ENCODE measurements around the gene LIPC.

LIPC gene

GRCh38 chr15:58549013-58549784 lies 117.4 kb downstream of the LIPC start:
- TF ChIP-seq ZFP3 (CRISPR knock-in tag; IDR thresholded peaks at IDR 0.05), result no peak
- TF ChIP-seq ISL1 (CRISPR knock-in tag; IDR thresholded peaks at IDR 0.05), result no peak
- TF ChIP-seq TOX (CRISPR knock-in tag; IDR thresholded peaks at IDR 0.05; ENCODE audit: borderline replicate concordance), result no peak
- no peak for TF ChIP-seq ZFP30 (CRISPR knock-in tag; IDR thresholded peaks at IDR 0.05)
- TF ChIP-seq SNAI2 (CRISPR knock-in tag; IDR thresholded peaks at IDR 0.05), result no peak
- no peak for TF ChIP-seq OSR1 (CRISPR knock-in tag; IDR thresholded peaks at IDR 0.05)
- TF ChIP-seq ZNF8 (CRISPR knock-in tag; IDR thresholded peaks at IDR 0.05), result no peak
- TF ChIP-seq CSRNP3 (CRISPR knock-in tag; IDR thresholded peaks at IDR 0.05), result no peak
- TF ChIP-seq POU6F1 (CRISPR knock-in tag; IDR thresholded peaks at IDR 0.05; ENCODE audit: borderline replicate concordance, low read depth), result no peak
- TF ChIP-seq CREB5 (CRISPR knock-in tag; IDR thresholded peaks at IDR 0.05; ENCODE audit: low read depth), result no peak
- no peak for TF ChIP-seq PATZ1 (CRISPR knock-in tag; IDR thresholded peaks at IDR 0.05; ENCODE audit: borderline replicate concordance)
- no peak; the same call in 2 of the 3 replicates for ATAC-seq

GRCh38 chr15:58549785-58550074 lies 117.9 kb downstream of the LIPC start:
- no peak for ATAC-seq
- TF ChIP-seq ARNTL (CRISPR knock-in tag; IDR thresholded peaks at IDR 0.05; ENCODE audit: borderline replicate concordance, low read depth) (no peak), TCF4 (CRISPR knock-in tag; IDR thresholded peaks at IDR 0.05; ENCODE audit: borderline replicate concordance) (no peak), ZNF565 (CRISPR knock-in tag; conservative IDR thresholded peaks at IDR 0.05; ENCODE audit: low read depth) (no peak)

- TF ChIP-seq ISL1 (CRISPR knock-in tag; IDR thresholded peaks at IDR 0.05), result 0 out of 2 replicates have a peak, but pooled peaks have one; percentile 27
- TF ChIP-seq CREB5 (CRISPR knock-in tag; IDR thresholded peaks at IDR 0.05; ENCODE audit: low read depth), result no peak
- ATAC-seq, result no peak
Observed at GRCh38 chr15:58551084-58551763, 119.4 kb downstream of the LIPC start.

- ATAC-seq, result peak; percentile 24
- TF ChIP-seq PPARA (CRISPR knock-in tag; IDR thresholded peaks at IDR 0.05; ENCODE audit: borderline replicate concordance) (no peak), ZFP30 (CRISPR knock-in tag; IDR thresholded peaks at IDR 0.05) (no peak), ARNTL (CRISPR knock-in tag; IDR thresholded peaks at IDR 0.05; ENCODE audit: borderline replicate concordance, low read depth) (no peak), ZNF565 (CRISPR knock-in tag; conservative IDR thresholded peaks at IDR 0.05; ENCODE audit: low read depth) (no peak), POU6F1 (CRISPR knock-in tag; IDR thresholded peaks at IDR 0.05; ENCODE audit: borderline replicate concordance, low read depth) (no peak), ZNF70 (CRISPR knock-in tag; IDR thresholded peaks at IDR 0.05) (no peak), SNAI2 (CRISPR knock-in tag; IDR thresholded peaks at IDR 0.05) (no peak), ESRRG (CRISPR knock-in tag; IDR thresholded peaks at IDR 0.05) (no peak), RARB (CRISPR knock-in tag; IDR thresholded peaks at IDR 0.05) (no peak), ZNF8 (CRISPR knock-in tag; IDR thresholded peaks at IDR 0.05) (no peak), PATZ1 (CRISPR knock-in tag; IDR thresholded peaks at IDR 0.05; ENCODE audit: borderline replicate concordance) (no peak), BACH2 (CRISPR knock-in tag; IDR thresholded peaks at IDR 0.05; ENCODE audit: borderline replicate concordance) (no peak), ZC3H10 (CRISPR knock-in tag; IDR thresholded peaks at IDR 0.05) (no peak), ZFP3 (CRISPR knock-in tag; IDR thresholded peaks at IDR 0.05) (no peak), ISL1 (CRISPR knock-in tag; IDR thresholded peaks at IDR 0.05) (no peak)
Observed at GRCh38 chr15:58551764-58552504, 120.1 kb downstream of the LIPC start.

Measured in SK-N-SH treated with all-trans-retinoic acid at 6 μM for 48 hours (cell line).